ENCODE measurements around the gene NCL. TPM values are rescaled to one million over a fixed set of nuclear protein-coding genes. Genes with fewer than 3 reads are reported as not detected.
"Not testable (repeated sequence)": the region's sequence is repeated elsewhere in the genome, so short reads cannot be mapped to it uniquely, and the experiment has no call there.

Gene NCL
- polyA plus RNA-seq, 3 donors from 2014 or later: 110 to 602 (median 239) TPM

- H3K9me3 Mint-ChIP-seq: no peaks in the 10 kb centered on the region
- H3K36me3 Mint-ChIP-seq: no peaks in the 10 kb centered on the region
- H3K27ac Mint-ChIP-seq: peak overlapping the region in 4 of 6 donors; percentile 37 to 67 (median 58)
- DNase-seq: no peak
- no peak overlapping the region for H3K4me3 Mint-ChIP-seq
- H3K27me3 Mint-ChIP-seq (ENCODE audit: low read depth in 3 of 3): peaks cover 0 to 1% (median 0%) of the 10 kb centered on the region in 3 donors
- H3K4me1 Mint-ChIP-seq: peaks cover 7 to 8% of the 10 kb centered on the region in 2 donors
These were observed 45.3 kb downstream of the NCL start for GRCh38 chr2:231418820-231419640.

GRCh38 chr2:231415029-231415428, 49.3 kb downstream of the NCL start:
- peaks cover 4 to 7% (median 6%) of the 10 kb centered on the region in 3 donors for H3K27me3 Mint-ChIP-seq (ENCODE audit: low read depth in 3 of 3)
- peak overlapping the region in 1 of 6 donors; percentile 30 for H3K27ac Mint-ChIP-seq
- no peak for DNase-seq
- peaks cover 0 to 13% (median 5%) of the 10 kb centered on the region in 6 donors for H3K9me3 Mint-ChIP-seq
- H3K4me3 Mint-ChIP-seq: no peak overlapping the region
- peaks cover 6 to 8% of the 10 kb centered on the region in 2 donors for H3K4me1 Mint-ChIP-seq
- H3K36me3 Mint-ChIP-seq: peaks cover 3 to 5% (median 3%) of the 10 kb centered on the region in 3 donors

DNA sequence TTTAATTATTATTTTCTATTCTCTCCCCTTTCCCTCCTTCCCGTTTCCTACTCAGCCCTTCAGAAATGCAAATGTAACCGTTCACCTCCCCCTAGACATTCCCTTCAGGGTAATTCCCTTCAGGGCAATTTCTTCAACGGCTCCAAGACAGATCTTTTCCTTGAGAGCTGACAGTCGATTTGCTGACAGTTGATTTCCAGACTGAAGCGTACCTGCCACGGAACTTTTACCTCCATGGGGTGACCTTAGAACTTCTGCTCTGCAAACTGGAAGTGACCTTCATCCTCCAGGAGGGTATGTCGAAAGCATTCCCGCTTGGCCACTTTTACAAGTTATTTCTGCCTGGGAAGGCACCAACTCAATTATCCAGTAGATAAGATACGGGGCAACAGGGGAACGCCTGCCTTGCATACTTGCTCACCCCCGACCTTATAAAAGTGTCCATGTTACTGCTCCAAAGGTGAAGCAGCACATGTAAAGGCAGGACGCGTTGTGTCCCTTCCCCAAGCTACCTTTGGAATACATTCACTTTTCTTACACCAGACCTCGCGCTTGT, 50.3 kb downstream of the NCL start:
- no peak for DNase-seq
- H3K27ac Mint-ChIP-seq: peak overlapping the region in 2 of 6 donors; percentile 17 to 26
- peaks cover 0 to 13% (median 5%) of the 10 kb centered on the region in 6 donors for H3K9me3 Mint-ChIP-seq
- peaks cover 6 to 8% of the 10 kb centered on the region in 2 donors for H3K4me1 Mint-ChIP-seq
- no peak overlapping the region for H3K4me3 Mint-ChIP-seq
- H3K27me3 Mint-ChIP-seq (ENCODE audit: low read depth in 3 of 3): peaks cover 4 to 11% (median 6%) of the 10 kb centered on the region in 3 donors
- peaks cover 3 to 5% (median 3%) of the 10 kb centered on the region in 3 donors for H3K36me3 Mint-ChIP-seq

DNA sequence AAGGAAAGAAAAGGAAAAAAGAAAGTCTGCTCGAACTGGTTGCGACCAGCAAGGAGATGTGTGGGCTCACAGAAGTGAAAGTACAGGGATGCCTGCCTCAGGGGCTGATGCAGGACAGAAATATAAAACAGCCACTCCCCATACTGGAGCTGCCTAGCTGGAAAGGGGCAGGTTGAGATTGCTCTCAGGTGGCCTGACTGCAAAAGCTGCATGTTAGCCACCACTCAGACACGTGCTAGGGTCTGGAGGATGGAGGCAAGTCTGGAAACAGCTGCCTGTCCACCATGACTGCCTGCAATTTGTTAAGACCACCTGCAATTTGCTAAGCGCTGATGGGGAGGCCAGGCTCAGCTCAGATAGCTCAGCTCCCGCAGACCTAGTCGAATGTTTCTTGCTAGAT, 50.8 kb downstream of the NCL start:
- peaks cover 3 to 5% (median 3%) of the 10 kb centered on the region in 3 donors for H3K36me3 Mint-ChIP-seq
- no peak overlapping the region for H3K4me3 Mint-ChIP-seq
- H3K27me3 Mint-ChIP-seq (ENCODE audit: low read depth in 3 of 3): peaks cover 4 to 11% (median 6%) of the 10 kb centered on the region in 3 donors
- DNase-seq: no peak
- no peak overlapping the region for H3K27ac Mint-ChIP-seq
- peaks cover 0 to 13% (median 5%) of the 10 kb centered on the region in 6 donors for H3K9me3 Mint-ChIP-seq
- H3K4me1 Mint-ChIP-seq: peaks cover 6 to 8% of the 10 kb centered on the region in 2 donors

GRCh38 chr2:231412618-231412963, 51.7 kb downstream of the NCL start:
- peak overlapping the region; percentile 18 to 71 (median 62) for H3K4me3 Mint-ChIP-seq
- peaks cover 6 to 8% of the 10 kb centered on the region in 2 donors for H3K4me1 Mint-ChIP-seq
- DNase-seq: no peak
- H3K9me3 Mint-ChIP-seq: peaks cover 0 to 13% (median 5%) of the 10 kb centered on the region in 6 donors
- peaks cover 3 to 5% (median 3%) of the 10 kb centered on the region in 3 donors for H3K36me3 Mint-ChIP-seq
- H3K27me3 Mint-ChIP-seq (ENCODE audit: low read depth in 3 of 3): peaks cover 4 to 9% (median 6%) of the 10 kb centered on the region in 3 donors
- peak overlapping the region in 2 of 6 donors; percentile 45 to 64 for H3K27ac Mint-ChIP-seq

DNA sequence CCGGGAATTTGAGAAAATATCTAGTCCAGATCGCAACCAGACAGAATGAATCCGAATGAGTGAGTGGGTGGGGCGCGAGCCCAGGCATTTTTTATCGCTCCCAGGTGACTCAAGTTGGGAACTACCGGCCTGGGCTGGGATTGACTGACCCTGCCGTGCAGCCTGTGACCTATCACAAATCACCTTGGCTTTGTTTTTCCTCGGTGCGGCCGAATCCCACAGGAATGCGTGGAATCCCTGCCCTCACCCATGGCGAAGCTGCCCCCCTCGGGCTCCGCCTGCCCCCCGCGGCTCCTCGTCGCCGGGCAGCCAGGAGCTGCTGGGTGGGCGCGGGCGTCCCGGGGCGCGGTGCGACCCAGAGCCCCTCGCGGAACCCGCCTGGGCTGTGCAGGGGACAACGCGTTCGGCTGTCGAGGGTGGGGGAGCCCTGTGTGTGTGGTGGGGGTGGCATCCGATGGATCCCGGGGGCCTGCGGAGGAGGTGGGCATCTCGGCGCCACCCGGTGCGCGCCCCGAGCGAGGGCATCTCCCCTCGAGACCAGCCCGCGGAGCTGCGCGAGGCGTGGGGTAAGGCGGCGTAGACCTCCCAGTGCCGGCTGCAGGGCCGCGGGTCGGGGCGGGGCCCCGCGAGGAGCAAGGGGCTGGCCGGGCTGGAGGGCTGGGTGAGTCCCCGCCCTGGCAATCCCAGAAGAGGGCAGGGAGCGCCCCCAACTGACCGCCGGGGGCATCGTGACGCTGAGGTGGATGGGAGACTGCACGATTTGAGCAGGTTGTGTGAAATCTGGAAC, 52.3 kb downstream of the NCL start:
- peak; percentile 78 to 85 (median 78) for DNase-seq
- Mint-ChIP-seq H3K27ac (peak overlapping the region in 4 of 6 donors; percentile 23 to 80 (median 70)), H3K4me1 (peaks cover 7 to 9% of the 10 kb centered on the region in 2 donors), H3K9me3 (peaks cover 0 to 13% (median 5%) of the 10 kb centered on the region in 6 donors), H3K36me3 (peaks cover 3 to 5% (median 3%) of the 10 kb centered on the region in 3 donors), H3K27me3 (ENCODE audit: low read depth in 3 of 3) (peaks cover 4 to 9% (median 6%) of the 10 kb centered on the region in 3 donors), H3K4me3 (peak overlapping the region; percentile 63 to 83 (median 76))

DNA sequence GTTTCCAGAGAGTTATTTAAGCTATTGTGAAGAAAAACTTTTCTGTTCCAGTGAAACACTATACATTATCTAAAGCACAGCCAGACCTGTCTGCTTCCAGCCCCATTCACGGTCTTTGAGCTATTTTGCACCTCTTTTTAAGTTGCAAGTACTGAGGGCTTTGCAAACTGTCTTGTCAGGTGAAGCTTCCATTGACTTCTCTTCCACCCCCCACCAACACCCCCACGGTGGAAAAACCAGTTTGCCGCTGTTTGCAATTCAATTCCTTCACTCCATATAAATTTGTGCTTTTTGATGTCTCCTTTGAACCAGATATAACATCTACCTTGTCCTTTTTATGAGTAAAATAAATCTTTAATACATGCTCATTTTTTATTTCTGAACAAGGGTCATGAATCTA, 53.0 kb downstream of the NCL start:
- Mint-ChIP-seq H3K4me3 (peak overlapping the region; percentile 63 to 83 (median 76)), H3K36me3 (peaks cover 3 to 5% (median 3%) of the 10 kb centered on the region in 3 donors), H3K27me3 (ENCODE audit: low read depth in 3 of 3) (peaks cover 4 to 9% (median 6%) of the 10 kb centered on the region in 3 donors), H3K27ac (peak overlapping the region in 3 of 6 donors; percentile 23 to 80 (median 76)), H3K9me3 (peaks cover 0 to 13% (median 5%) of the 10 kb centered on the region in 6 donors), H3K4me1 (peaks cover 15% of the 10 kb centered on the region in 2 donors)
- DNase-seq: no peak

DNA sequence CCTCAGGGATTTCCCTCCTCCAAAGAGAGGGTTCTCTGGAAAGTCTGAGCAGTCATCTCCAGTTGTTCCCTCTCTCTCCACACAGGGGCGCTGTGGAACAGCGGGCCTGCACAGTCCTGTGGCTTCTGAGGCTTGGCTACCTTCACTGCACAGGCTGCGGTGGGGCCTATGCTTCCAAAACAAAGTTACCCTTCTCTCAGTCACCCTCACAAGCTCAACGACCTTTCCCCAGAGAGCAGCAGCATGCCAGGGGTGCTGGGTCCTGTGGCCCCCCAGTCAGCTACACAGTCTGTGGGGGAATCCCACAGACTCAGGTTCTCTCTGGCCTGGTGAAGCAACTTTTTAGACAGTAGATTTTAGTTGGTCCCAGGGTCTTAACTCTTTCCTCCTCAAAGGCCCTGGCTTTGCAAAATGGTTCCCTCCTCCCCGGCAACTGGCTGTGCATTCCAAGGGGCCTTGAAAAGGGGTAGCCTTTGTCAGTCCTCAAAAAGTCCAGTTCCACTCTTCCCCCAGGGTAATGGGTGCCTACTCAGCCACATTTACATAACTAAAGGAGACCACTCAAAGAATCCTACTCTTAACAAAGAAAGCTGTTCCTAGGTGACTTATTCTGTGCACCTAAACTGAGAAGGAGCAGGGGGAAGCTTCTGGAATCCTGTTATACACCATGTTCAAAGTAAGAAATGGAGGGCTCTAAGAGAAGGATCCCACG, 53.8 kb downstream of the NCL start:
- peaks cover 3 to 5% (median 3%) of the 10 kb centered on the region in 3 donors for H3K36me3 Mint-ChIP-seq
- peaks cover 23% of the 10 kb centered on the region in 2 donors for H3K4me1 Mint-ChIP-seq
- peak overlapping the region in 2 of 6 donors; percentile 31 to 69 for H3K27ac Mint-ChIP-seq
- H3K27me3 Mint-ChIP-seq (ENCODE audit: low read depth in 3 of 3): peaks cover 4 to 9% (median 6%) of the 10 kb centered on the region in 3 donors
- DNase-seq: no peak
- no peak overlapping the region for H3K4me3 Mint-ChIP-seq
- peaks cover 0 to 13% (median 5%) of the 10 kb centered on the region in 6 donors for H3K9me3 Mint-ChIP-seq

GRCh38 chr2:231409776-231410175, 54.5 kb downstream of the NCL start:
- Mint-ChIP-seq H3K27me3 (ENCODE audit: low read depth in 3 of 3) (peaks cover 4 to 9% (median 9%) of the 10 kb centered on the region in 3 donors), H3K27ac (peak overlapping the region in 1 of 6 donors; percentile 30), H3K36me3 (peaks cover 3 to 5% (median 3%) of the 10 kb centered on the region in 3 donors), H3K4me1 (peaks cover 27 to 28% of the 10 kb centered on the region in 2 donors), H3K4me3 (no peak overlapping the region), H3K9me3 (peaks cover 0 to 13% (median 5%) of the 10 kb centered on the region in 6 donors)
- DNase-seq: no peak

DNA sequence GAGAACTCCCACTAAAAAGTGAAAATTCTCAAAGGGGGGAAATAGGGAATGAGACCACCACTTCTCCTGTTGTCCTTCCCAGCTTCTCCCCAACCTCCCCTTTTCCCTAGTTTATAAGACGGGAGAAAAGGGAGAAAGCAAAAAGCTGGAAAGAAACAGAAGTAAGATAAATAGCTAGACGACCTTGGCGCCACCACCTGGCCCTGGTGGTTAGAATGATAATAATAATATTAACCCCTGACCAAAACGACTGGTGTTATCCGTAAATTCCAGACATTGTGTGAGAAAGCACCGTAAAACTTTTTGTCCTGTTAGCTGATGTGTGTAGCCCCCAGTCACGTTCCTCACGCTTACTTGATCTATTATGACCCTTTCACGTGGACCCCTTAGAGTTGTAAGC, 56.0 kb downstream of the NCL start:
- not testable (repeated sequence) for H3K4me3 Mint-ChIP-seq; H3K36me3 Mint-ChIP-seq; H3K27me3 Mint-ChIP-seq (ENCODE audit: low read depth in 3 of 3); DNase-seq
- peak overlapping the region in 1 of 6 donors; percentile 69 for H3K27ac Mint-ChIP-seq
- peaks cover 27 to 28% of the 10 kb centered on the region in 2 donors for H3K4me1 Mint-ChIP-seq
- H3K9me3 Mint-ChIP-seq: peaks cover 0 to 13% (median 5%) of the 10 kb centered on the region in 6 donors

- H3K4me1 Mint-ChIP-seq: peaks cover 27 to 28% of the 10 kb centered on the region in 2 donors
- not testable (repeated sequence) for H3K27ac Mint-ChIP-seq, H3K36me3 Mint-ChIP-seq
These were observed 56.6 kb downstream of the NCL start for GRCh38 chr2:231407686-231408085.

GRCh38 chr2:231405601-231406367, 58.5 kb downstream of the NCL start:
- H3K4me1 Mint-ChIP-seq: peaks cover 21 to 27% of the 10 kb centered on the region in 2 donors
- H3K4me3 Mint-ChIP-seq: peak overlapping the region in 2 of 5 donors; percentile 11 to 38
- H3K27me3 Mint-ChIP-seq (ENCODE audit: low read depth in 3 of 3): peaks cover 0 to 10% (median 3%) of the 10 kb centered on the region in 3 donors
- H3K36me3 Mint-ChIP-seq, H3K9me3 Mint-ChIP-seq: not testable (repeated sequence)
- H3K27ac Mint-ChIP-seq: peak overlapping the region; percentile 63 to 93 (median 78)
- peak in 1 of 3 donors; percentile 39 for DNase-seq

More at GRCh38 chr2:231407686-231408085, 56.6 kb downstream of the NCL start:
- not testable (repeated sequence) for H3K27me3 Mint-ChIP-seq (ENCODE audit: low read depth in 3 of 3); DNase-seq; H3K4me3 Mint-ChIP-seq
- H3K9me3 Mint-ChIP-seq: peaks cover 0 to 13% (median 5%) of the 10 kb centered on the region in 6 donors

Measured in immature natural killer cell (primary cell).